Measurements from ENCODE around the gene ANO6. TPM values are rescaled to one million over a fixed set of nuclear protein-coding genes. Genes with fewer than 3 reads are reported as not detected.

ANO6 gene
- total RNA-seq, 3 donors from 2014 or later, result 71.8 to 141 (median 76.5) TPM

DNA sequence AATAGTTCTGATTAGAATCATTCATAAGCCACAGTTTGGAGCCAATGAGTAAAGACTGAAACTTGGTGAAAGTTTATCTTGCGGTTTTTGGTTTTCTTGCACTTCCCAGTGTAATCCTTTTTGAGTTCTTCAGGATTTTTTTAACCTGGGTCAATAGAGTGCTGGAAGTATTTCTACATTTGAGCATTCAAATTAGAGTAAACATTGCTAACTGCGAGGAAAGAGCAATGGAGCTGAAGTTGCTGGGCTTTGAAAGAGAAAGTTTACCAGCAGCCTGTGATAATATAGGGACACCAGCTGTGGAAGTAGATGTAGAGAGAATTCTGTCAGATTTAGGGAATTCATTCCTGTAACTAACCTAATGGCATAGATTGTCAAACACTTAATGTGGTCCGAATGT lies 30.3 kb downstream of the ANO6 start:
- no peak for TF ChIP-seq POLR2AphosphoS5 (IDR thresholded peaks at IDR 0.05)
- no peak for TF ChIP-seq POLR2A (IDR thresholded peaks at IDR 0.05)
- TF ChIP-seq, protein P1, sequence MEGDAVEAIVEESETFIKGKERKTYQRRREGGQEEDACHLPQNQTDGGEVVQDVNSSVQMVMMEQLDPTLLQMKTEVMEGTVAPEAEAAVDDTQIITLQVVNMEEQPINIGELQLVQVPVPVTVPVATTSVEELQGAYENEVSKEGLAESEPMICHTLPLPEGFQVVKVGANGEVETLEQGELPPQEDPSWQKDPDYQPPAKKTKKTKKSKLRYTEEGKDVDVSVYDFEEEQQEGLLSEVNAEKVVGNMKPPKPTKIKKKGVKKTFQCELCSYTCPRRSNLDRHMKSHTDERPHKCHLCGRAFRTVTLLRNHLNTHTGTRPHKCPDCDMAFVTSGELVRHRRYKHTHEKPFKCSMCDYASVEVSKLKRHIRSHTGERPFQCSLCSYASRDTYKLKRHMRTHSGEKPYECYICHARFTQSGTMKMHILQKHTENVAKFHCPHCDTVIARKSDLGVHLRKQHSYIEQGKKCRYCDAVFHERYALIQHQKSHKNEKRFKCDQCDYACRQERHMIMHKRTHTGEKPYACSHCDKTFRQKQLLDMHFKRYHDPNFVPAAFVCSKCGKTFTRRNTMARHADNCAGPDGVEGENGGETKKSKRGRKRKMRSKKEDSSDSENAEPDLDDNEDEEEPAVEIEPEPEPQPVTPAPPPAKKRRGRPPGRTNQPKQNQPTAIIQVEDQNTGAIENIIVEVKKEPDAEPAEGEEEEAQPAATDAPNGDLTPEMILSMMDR (IDR thresholded peaks at IDR 0.05), result no peak
- Histone ChIP-seq H3K27ac (no peak overlapping the region), H3K9me3 (no peaks in the 10 kb centered on the region), H3K27me3 (no peaks in the 10 kb centered on the region), H3K4me1 (no peaks in the 10 kb centered on the region), H3K4me3 (no peak overlapping the region), H3K36me3 (no peaks in the 10 kb centered on the region)
- intact Hi-C loops (cut with DNase I; ENCODE audit: low total_unique reads), result no loop called here
- DNase-seq (ENCODE audit: low spot score in 2 of 2), result no peak

DNA sequence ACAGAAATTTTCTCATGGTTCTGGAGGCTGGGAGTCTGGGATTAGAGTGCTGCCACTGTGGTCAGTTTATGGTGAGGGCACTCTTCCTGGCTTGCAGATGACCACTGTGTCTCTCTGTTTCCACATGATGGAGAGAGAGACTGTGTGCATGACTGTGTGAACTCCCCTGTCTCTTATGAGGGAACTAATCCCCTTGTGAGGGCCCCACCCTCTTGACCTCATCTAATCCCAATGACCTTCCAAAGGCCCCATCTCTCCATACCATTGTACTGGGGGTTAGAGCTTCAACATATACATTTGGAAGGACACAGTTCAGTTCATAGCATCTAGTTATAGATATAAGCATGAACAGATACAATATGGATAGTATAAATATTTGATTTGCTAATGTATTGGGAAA lies 31.7 kb downstream of the ANO6 start:
- Histone ChIP-seq H3K27ac (no peak overlapping the region), H3K4me3 (no peak overlapping the region), H3K27me3 (no peaks in the 10 kb centered on the region), H3K9me3 (no peaks in the 10 kb centered on the region), H3K4me1 (no peaks in the 10 kb centered on the region), H3K36me3 (no peaks in the 10 kb centered on the region)
- intact Hi-C loops (cut with DNase I; ENCODE audit: low total_unique reads), result no loop called here
- no peak for DNase-seq (ENCODE audit: low spot score in 2 of 2)
- TF ChIP-seq, protein P1 (IDR thresholded peaks at IDR 0.05), result no peak
- TF ChIP-seq POLR2AphosphoS5 (IDR thresholded peaks at IDR 0.05) (no peak), POLR2A (IDR thresholded peaks at IDR 0.05) (no peak)

DNA sequence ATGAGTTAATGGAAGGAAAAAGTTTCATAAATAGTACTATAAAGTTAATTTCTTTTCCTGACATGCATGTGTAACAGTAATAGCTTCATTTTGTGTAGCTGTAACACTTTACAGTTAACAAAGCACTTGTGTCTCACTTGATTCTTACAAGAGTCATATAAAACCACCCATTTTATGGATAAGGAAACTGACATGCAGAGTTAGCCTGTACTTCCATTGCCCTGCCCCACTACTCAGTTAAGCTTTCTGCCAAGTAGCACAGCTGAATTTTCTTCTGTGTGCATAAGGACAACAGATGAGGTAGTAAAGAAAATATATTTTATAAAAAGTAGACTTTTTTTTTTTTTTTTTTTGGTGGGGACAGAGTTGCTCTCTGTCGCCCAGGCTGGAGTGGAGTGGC lies 32.2 kb downstream of the ANO6 start:
- Histone ChIP-seq H3K4me3 (no peak overlapping the region), H3K4me1 (no peaks in the 10 kb centered on the region), H3K9me3 (no peaks in the 10 kb centered on the region), H3K27me3 (no peaks in the 10 kb centered on the region), H3K27ac (no peak overlapping the region), H3K36me3 (no peaks in the 10 kb centered on the region)
- DNase-seq (ENCODE audit: low spot score in 2 of 2), result no peak
- intact Hi-C loops (cut with DNase I; ENCODE audit: low total_unique reads), result no loop called here
- TF ChIP-seq, protein P1 (IDR thresholded peaks at IDR 0.05), result no peak
- TF ChIP-seq POLR2AphosphoS5 (IDR thresholded peaks at IDR 0.05) (no peak), POLR2A (IDR thresholded peaks at IDR 0.05) (no peak)

DNA sequence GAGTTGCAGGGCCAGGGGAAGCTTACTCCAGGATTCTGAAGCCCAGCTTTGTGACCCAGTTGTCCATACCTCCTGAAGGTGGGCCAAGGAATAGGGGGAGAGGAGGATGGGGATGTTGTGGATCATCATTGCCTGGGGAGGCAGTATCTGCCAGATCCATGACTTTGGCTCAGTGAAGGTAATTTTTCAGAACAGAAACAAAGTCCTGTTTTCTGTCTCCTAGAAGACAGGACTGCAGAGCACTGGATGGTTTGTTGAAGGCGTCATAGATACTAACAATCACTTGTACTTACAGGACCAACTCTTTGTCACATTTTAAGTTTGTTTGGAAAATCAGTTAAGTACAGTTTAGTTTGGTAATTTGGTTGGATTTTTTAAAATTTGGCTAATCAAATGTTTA lies 38.4 kb downstream of the ANO6 start:
- intact Hi-C loops (cut with DNase I; ENCODE audit: low total_unique reads), result no loop called here
- TF ChIP-seq, protein P1 (IDR thresholded peaks at IDR 0.05), result no peak
- TF ChIP-seq POLR2AphosphoS5 (IDR thresholded peaks at IDR 0.05) (no peak), POLR2A (IDR thresholded peaks at IDR 0.05) (no peak)

DNA sequence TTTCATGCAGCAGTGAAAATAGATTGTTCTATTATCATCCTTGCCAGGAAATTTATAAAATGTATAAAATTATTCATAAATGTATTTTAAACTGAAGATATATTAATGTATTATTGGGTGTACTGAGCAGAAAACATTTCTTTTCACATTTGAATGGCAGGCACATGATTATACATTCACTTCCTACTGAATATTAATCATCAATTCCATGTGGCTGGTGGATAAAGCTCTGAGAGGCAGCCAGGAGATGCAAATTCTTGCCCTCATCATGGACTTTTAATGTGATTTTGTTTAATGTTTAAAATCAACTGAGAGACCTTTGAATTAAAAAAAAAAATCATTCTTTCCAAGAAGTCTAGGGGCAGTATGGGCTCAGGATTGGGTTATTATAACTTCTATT lies 40.8 kb downstream of the ANO6 start:
- Histone ChIP-seq H3K36me3 (no peaks in the 10 kb centered on the region), H3K4me3 (no peak overlapping the region), H3K4me1 (peaks cover 0 to 7% of the 10 kb centered on the region in 2 donors), H3K27ac (no peak overlapping the region), H3K9me3 (no peaks in the 10 kb centered on the region), H3K27me3 (no peaks in the 10 kb centered on the region)
- no peak for TF ChIP-seq POLR2AphosphoS5 (IDR thresholded peaks at IDR 0.05)
- TF ChIP-seq POLR2A (IDR thresholded peaks at IDR 0.05), result no peak
- TF ChIP-seq, protein P1 (IDR thresholded peaks at IDR 0.05), result no peak
- no peak for DNase-seq (ENCODE audit: low spot score in 2 of 2)
- intact Hi-C loops (cut with DNase I; ENCODE audit: low total_unique reads), result no loop called here

More for the DNA sequence above, 38.4 kb downstream of the ANO6 start:
- Histone ChIP-seq H3K36me3 (no peaks in the 10 kb centered on the region), H3K4me3 (no peak overlapping the region), H3K9me3 (no peaks in the 10 kb centered on the region), H3K27ac (no peak overlapping the region), H3K27me3 (no peaks in the 10 kb centered on the region), H3K4me1 (no peaks in the 10 kb centered on the region)
- no peak for DNase-seq (ENCODE audit: low spot score in 2 of 2)

All from breast epithelium (tissue), 4 donors.